Stimulated activated CD8-positive, alpha-beta memory T cell treated with anti-CD3 and anti-CD28 coated beads, Interleukin-4, amount 100 ng/mL, for 4 hours (primary cell): ENCODE results near the gene CATSPERZ.
"Not testable (repeated sequence)": the region's sequence is repeated elsewhere in the genome, so short reads cannot be mapped to it uniquely, and the experiment has no call there.

ENCODE experiments used
- DNase-seq, 2 donors: peaks; one replicate each; pipeline ENCODE4 v3.0.0-alpha.2; 2020; ENCODE audit warnings: low read depth in 2 of 2, low spot score in 1 of 2

Gene CATSPERZ

GRCh38 chr11:64303109-64304031 is 3.2 kb downstream of the CATSPERZ start:
- no peak for DNase-seq

GRCh38 chr11:64304032-64304315 is 3.8 kb downstream of the CATSPERZ start:
- no peak for DNase-seq

GRCh38 chr11:64304316-64305072 is 4.3 kb downstream of the CATSPERZ start:
- peak; percentile 84 to 97 for DNase-seq

- peak; percentile 99 for DNase-seq
These were observed 5.0 kb downstream of the CATSPERZ start, which contains the start of gene ESRRA for GRCh38 chr11:64305075-64305690. Gene ESRRA (plus strand): TSS chr11:64305524. CDS start chr11:64307180, 1,656 bp downstream.

- peak; percentile 43 to 61 for DNase-seq
These were observed 5.8 kb downstream of the CATSPERZ start for GRCh38 chr11:64305691-64306562.

GRCh38 chr11:64306563-64306875 is 6.4 kb downstream of the CATSPERZ start:
- no peak for DNase-seq

GRCh38 chr11:64306876-64307622 is 6.9 kb downstream of the CATSPERZ start:
- DNase-seq, result no peak

GRCh38 chr11:64307795-64308194 is 7.6 kb downstream of the CATSPERZ start:
- DNase-seq, result not testable (repeated sequence)

GRCh38 chr11:64312947-64313346 is 12.8 kb downstream of the CATSPERZ start:
- DNase-seq, result no peak

GRCh38 chr11:64313491-64314145 is 13.5 kb downstream of the CATSPERZ start:
- DNase-seq, result no peak

- no peak for DNase-seq
These were observed 14.1 kb downstream of the CATSPERZ start for GRCh38 chr11:64314146-64314804.

- DNase-seq, result no peak
These were observed 14.8 kb downstream of the CATSPERZ start for GRCh38 chr11:64314805-64315561.

- DNase-seq, result not testable (repeated sequence)
These were observed 15.7 kb downstream of the CATSPERZ start for GRCh38 chr11:64315667-64316526.

- DNase-seq, result no peak
These were observed 16.6 kb downstream of the CATSPERZ start for GRCh38 chr11:64316672-64317324.

- DNase-seq, result peak; percentile 90 to 92
These were observed 17.3 kb downstream of the CATSPERZ start, which contains the start of gene TRMT112 for GRCh38 chr11:64317325-64317960. Gene TRMT112 (minus strand): TSS chr11:64317559. CDS start chr11:64317526, 33 bp downstream.
